Stimulated activated naive CD8-positive, alpha-beta T cell treated with anti-CD3 and anti-CD28 coated beads, Interleukin-15, Interleukin-2, amounts not matched to agents 100 ng/mL and 50 ng/mL, for 24 hours (primary cell): ENCODE results near the gene MYBPC2.

Source experiments
- H3K27ac Mint-ChIP-seq: one replicate; pipeline ENCODE4 v1.8.0; 2021; ENCODE audit warnings: mild to moderate bottlenecking, mixed read lengths
- H3K27me3 Mint-ChIP-seq: one replicate; pipeline ENCODE4 v1.8.0; 2021; ENCODE audit warnings: mixed read lengths
- H3K36me3 Mint-ChIP-seq: one replicate; pipeline ENCODE4 v1.8.0; 2021; ENCODE audit warnings: low read depth, mixed read lengths
- H3K4me1 Mint-ChIP-seq: one replicate; pipeline ENCODE4 v1.8.0; 2021; ENCODE audit warnings: low read depth, mixed read lengths
- H3K4me3 Mint-ChIP-seq: one replicate; pipeline ENCODE4 v1.8.0; 2021; ENCODE audit warnings: mild to moderate bottlenecking, mixed read lengths
- H3K9me3 Mint-ChIP-seq: one replicate; pipeline ENCODE4 v1.8.0; 2021; ENCODE audit warnings: mixed read lengths

The MYBPC2 gene

GRCh38 chr19:50500060-50500752 lies 67.5 kb downstream of the MYBPC2 start:
- Mint-ChIP-seq H3K36me3 (no peaks in the 10 kb centered on the region), H3K27ac (no peak overlapping the region), H3K4me1 (no peaks in the 10 kb centered on the region), H3K9me3 (no peaks in the 10 kb centered on the region), H3K27me3 (no peaks in the 10 kb centered on the region), H3K4me3 (no peak overlapping the region)

GRCh38 chr19:50500753-50501151 lies 68.1 kb downstream of the MYBPC2 start:
- no peaks in the 10 kb centered on the region for H3K36me3 Mint-ChIP-seq
- no peaks in the 10 kb centered on the region for H3K4me1 Mint-ChIP-seq
- no peaks in the 10 kb centered on the region for H3K9me3 Mint-ChIP-seq
- peak overlapping the region; percentile 52 for H3K27ac Mint-ChIP-seq
- no peak overlapping the region for H3K4me3 Mint-ChIP-seq
- H3K27me3 Mint-ChIP-seq = no peaks in the 10 kb centered on the region

- Mint-ChIP-seq H3K27me3 (no peaks in the 10 kb centered on the region), H3K27ac (peak overlapping the region; percentile 52), H3K4me3 (no peak overlapping the region), H3K4me1 (no peaks in the 10 kb centered on the region), H3K9me3 (no peaks in the 10 kb centered on the region), H3K36me3 (no peaks in the 10 kb centered on the region)
These were observed 68.5 kb downstream of the MYBPC2 start for GRCh38 chr19:50501186-50501567.

- no peak overlapping the region for H3K27ac Mint-ChIP-seq
- no peaks in the 10 kb centered on the region for H3K4me1 Mint-ChIP-seq
- H3K9me3 Mint-ChIP-seq = no peaks in the 10 kb centered on the region
- no peaks in the 10 kb centered on the region for H3K36me3 Mint-ChIP-seq
- no peak overlapping the region for H3K4me3 Mint-ChIP-seq
- H3K27me3 Mint-ChIP-seq = no peaks in the 10 kb centered on the region
These were observed 69.1 kb downstream of the MYBPC2 start for GRCh38 chr19:50501568-50502475.

- Mint-ChIP-seq H3K36me3 (no peaks in the 10 kb centered on the region), H3K4me1 (peaks cover 12% of the 10 kb centered on the region), H3K27me3 (no peaks in the 10 kb centered on the region), H3K9me3 (no peaks in the 10 kb centered on the region), H3K4me3 (no peak overlapping the region), H3K27ac (no peak overlapping the region)
These were observed 73.3 kb downstream of the MYBPC2 start for GRCh38 chr19:50505856-50506611.

- Mint-ChIP-seq H3K4me1 (peaks cover 17% of the 10 kb centered on the region), H3K27ac (no peak overlapping the region), H3K9me3 (no peaks in the 10 kb centered on the region), H3K27me3 (no peaks in the 10 kb centered on the region), H3K36me3 (no peaks in the 10 kb centered on the region), H3K4me3 (no peak overlapping the region)
These were observed 74.0 kb downstream of the MYBPC2 start for GRCh38 chr19:50506700-50507099.

- H3K4me1 Mint-ChIP-seq = peaks cover 20% of the 10 kb centered on the region
- no peaks in the 10 kb centered on the region for H3K27me3 Mint-ChIP-seq
- no peak overlapping the region for H3K27ac Mint-ChIP-seq
- no peak overlapping the region for H3K4me3 Mint-ChIP-seq
- H3K9me3 Mint-ChIP-seq = no peaks in the 10 kb centered on the region
- no peaks in the 10 kb centered on the region for H3K36me3 Mint-ChIP-seq
These were observed 74.7 kb downstream of the MYBPC2 start for GRCh38 chr19:50507376-50507775.

- H3K27me3 Mint-ChIP-seq = no peaks in the 10 kb centered on the region
- no peaks in the 10 kb centered on the region for H3K9me3 Mint-ChIP-seq
- no peak overlapping the region for H3K4me3 Mint-ChIP-seq
- H3K27ac Mint-ChIP-seq = no peak overlapping the region
- H3K36me3 Mint-ChIP-seq = no peaks in the 10 kb centered on the region
- peaks cover 20% of the 10 kb centered on the region for H3K4me1 Mint-ChIP-seq
These were observed 76.1 kb downstream of the MYBPC2 start for GRCh38 chr19:50508843-50509190.

GRCh38 chr19:50509366-50509765 lies 76.7 kb downstream of the MYBPC2 start:
- Mint-ChIP-seq H3K27ac (no peak overlapping the region), H3K4me1 (peaks cover 20% of the 10 kb centered on the region), H3K4me3 (peak overlapping the region; percentile 93), H3K36me3 (no peaks in the 10 kb centered on the region), H3K9me3 (no peaks in the 10 kb centered on the region), H3K27me3 (no peaks in the 10 kb centered on the region)

- Mint-ChIP-seq H3K36me3 (no peaks in the 10 kb centered on the region), H3K4me3 (peak overlapping the region; percentile 93), H3K4me1 (peaks cover 20% of the 10 kb centered on the region), H3K27ac (peak overlapping the region; percentile 93), H3K9me3 (no peaks in the 10 kb centered on the region), H3K27me3 (no peaks in the 10 kb centered on the region)
These were observed 77.5 kb downstream of the MYBPC2 start for GRCh38 chr19:50510121-50510670.

- H3K27ac Mint-ChIP-seq = peak overlapping the region; percentile 93
- no peaks in the 10 kb centered on the region for H3K9me3 Mint-ChIP-seq
- peaks cover 2% of the 10 kb centered on the region for H3K27me3 Mint-ChIP-seq
- peaks cover 20% of the 10 kb centered on the region for H3K4me1 Mint-ChIP-seq
- H3K4me3 Mint-ChIP-seq = peak overlapping the region; percentile 93
- no peaks in the 10 kb centered on the region for H3K36me3 Mint-ChIP-seq
These were observed 78.0 kb downstream of the MYBPC2 start for GRCh38 chr19:50510700-50511068.

GRCh38 chr19:50511069-50511822 lies 78.6 kb downstream of the MYBPC2 start, which contains the start of gene JOSD2:
Gene JOSD2 (minus strand): TSS chr19:50511191. CDS start chr19:50510431, 760 bp downstream.
- H3K4me1 Mint-ChIP-seq = peaks cover 20% of the 10 kb centered on the region
- H3K27me3 Mint-ChIP-seq = peaks cover 4% of the 10 kb centered on the region
- no peaks in the 10 kb centered on the region for H3K36me3 Mint-ChIP-seq
- H3K9me3 Mint-ChIP-seq = no peaks in the 10 kb centered on the region
- peak within 1 kb of the TSS; percentile 93 for H3K27ac Mint-ChIP-seq
- peak within 1 kb of the TSS; percentile 93 for H3K4me3 Mint-ChIP-seq

GRCh38 chr19:50512112-50512998 lies 79.7 kb downstream of the MYBPC2 start:
- Mint-ChIP-seq H3K9me3 (no peaks in the 10 kb centered on the region), H3K27ac (peak overlapping the region; percentile 93), H3K4me3 (peak overlapping the region; percentile 93), H3K27me3 (peaks cover 4% of the 10 kb centered on the region), H3K4me1 (peaks cover 20% of the 10 kb centered on the region), H3K36me3 (no peaks in the 10 kb centered on the region)
